Upper lobe of left lung (tissue), 6 donors: Measurements from ENCODE around the gene ENKUR. TPM values are rescaled to one million over a fixed set of nuclear protein-coding genes. Genes with fewer than 3 reads are reported as not detected.

Experiments used
- ATAC-seq, 2 donors: fragments of 200-7000 bp; cut with Tn5 transposase; one replicate each; pipeline ENCODE4 v1.9.1; 2022; ENCODE audit warnings: mild to moderate bottlenecking in 2 of 2, moderate library complexity in 2 of 2; ENCODE audit not compliant: low FRiP score in 2 of 2
- DNase-seq, 2 donors: peaks; one replicate each; pipeline ENCODE4 v3.0.0-alpha.2; 2019 to 2020
- H3K27ac ChIP-seq, 4 donors: fragments of 200-600 bp; sonication (generic); one replicate each; pipeline ENCODE4 v1.5.1; 2016 to 2019
- H3K27me3 ChIP-seq, 4 donors: fragments of 200-600 bp; sonication (generic); one replicate each; pipeline ENCODE4 v1.5.1; 2017 to 2019
- H3K36me3 ChIP-seq, 4 donors: fragments of 200-600 bp; sonication (generic); one replicate each; pipeline ENCODE4 v1.5.1; 2016 to 2019
- H3K4me1 ChIP-seq, 4 donors: fragments of 200-600 bp; sonication (generic); one replicate each; pipeline ENCODE4 v1.5.1; 2018 to 2019
- H3K4me3 ChIP-seq, 4 donors: fragments of 200-600 bp; sonication (generic); one replicate each; pipeline ENCODE4 v1.5.1; 2017 to 2019; ENCODE audit warnings: mild to moderate bottlenecking in 2 of 4, moderate library complexity in 1 of 4
- H3K9me3 ChIP-seq, 4 donors: fragments of 200-600 bp; sonication (generic); one replicate each; pipeline ENCODE4 v1.5.1; 2018 to 2019
- EP300 ChIP-seq, 4 donors: sonication (generic); formaldehyde crosslinking; IDR thresholded peaks; one replicate each; pipeline ENCODE4 v1.5.1; 2017; ENCODE audit warnings: antibody characterized with exemption in 4 of 4, control low read depth in 2 of 4
- POLR2A ChIP-seq, 4 donors: fragments of 450-650 bp; IDR thresholded peaks; one replicate each; pipeline ENCODE4 v1.5.1; 2016 to 2017; ENCODE audit warnings: antibody characterized with exemption in 4 of 4, mild to moderate bottlenecking in 2 of 4
- POLR2AphosphoS5 ChIP-seq, 2 donors: sonication (generic); formaldehyde crosslinking; IDR thresholded peaks; one replicate each; pipeline ENCODE4 v1.5.1; 2017; ENCODE audit warnings: antibody characterized with exemption in 2 of 2
- WGBS, 2 donors: methylation state at CpG; one replicate each; pipeline ENCODE4 v1.1.5; 2017 to 2018; 5-methylcytosine and 5-hydroxymethylcytosine counted together
- total RNA-seq, 6 donors: library from RNA; depleted of rRNA in 4 of 6; stranded (reverse); fragments of >200 nt in 4 of 6; gene quantifications; one replicate each; pipeline versions ENCODE4 v1.1.0 to v1.2.1, GENCODE V29; 2016 to 2021
- TF ChIP-seq, protein P1 (sequence below), 6 experiments: fragments of 450-650 bp in 4 of 6; fragments of 200-600 bp in 2 of 6; sonication (generic) in 2 of 6; IDR thresholded peaks; one replicate each; pipeline ENCODE4 v1.5.1; 2016 to 2019; ENCODE audit warnings: antibody characterized with exemption in 6 of 6
- donor health status: DM: no; HTN: no; CAD: no; lungs with moderate emphysema.
- donor health status: DM: no; HTN: yes; CAD: no; lungs with severe emphysema.

Gene ENKUR
- total RNA-seq, 6 donors from 2014 or later = 0.31 to 18.1 (median 4.0) TPM

DNA sequence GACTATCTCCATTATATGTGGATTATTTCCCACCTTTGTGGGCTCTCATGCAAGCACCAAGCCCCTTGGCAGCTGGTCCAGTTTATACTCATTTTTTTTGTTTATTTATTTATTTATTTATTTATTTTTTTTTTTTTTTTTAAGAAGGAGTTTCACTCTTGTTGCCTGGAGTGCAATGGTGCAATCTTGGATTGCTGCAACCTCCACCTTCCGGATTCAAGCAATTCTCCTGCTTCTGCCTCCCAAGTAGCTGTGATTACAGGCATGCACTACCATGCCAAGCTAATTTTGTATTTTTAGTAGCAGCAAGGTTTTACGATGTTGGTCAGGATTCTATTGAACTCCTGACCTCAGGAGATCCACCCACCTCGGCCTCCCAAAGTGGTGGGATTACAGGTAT, 66.3 kb downstream of the ENKUR start:
- H3K27me3 ChIP-seq = no peaks in the 10 kb centered on the region
- TF ChIP-seq POLR2A (IDR thresholded peaks at IDR 0.05) (no peak), EP300 (IDR thresholded peaks at IDR 0.05) (no peak), POLR2AphosphoS5 (IDR thresholded peaks at IDR 0.05) (no peak)
- TF ChIP-seq, protein P1, sequence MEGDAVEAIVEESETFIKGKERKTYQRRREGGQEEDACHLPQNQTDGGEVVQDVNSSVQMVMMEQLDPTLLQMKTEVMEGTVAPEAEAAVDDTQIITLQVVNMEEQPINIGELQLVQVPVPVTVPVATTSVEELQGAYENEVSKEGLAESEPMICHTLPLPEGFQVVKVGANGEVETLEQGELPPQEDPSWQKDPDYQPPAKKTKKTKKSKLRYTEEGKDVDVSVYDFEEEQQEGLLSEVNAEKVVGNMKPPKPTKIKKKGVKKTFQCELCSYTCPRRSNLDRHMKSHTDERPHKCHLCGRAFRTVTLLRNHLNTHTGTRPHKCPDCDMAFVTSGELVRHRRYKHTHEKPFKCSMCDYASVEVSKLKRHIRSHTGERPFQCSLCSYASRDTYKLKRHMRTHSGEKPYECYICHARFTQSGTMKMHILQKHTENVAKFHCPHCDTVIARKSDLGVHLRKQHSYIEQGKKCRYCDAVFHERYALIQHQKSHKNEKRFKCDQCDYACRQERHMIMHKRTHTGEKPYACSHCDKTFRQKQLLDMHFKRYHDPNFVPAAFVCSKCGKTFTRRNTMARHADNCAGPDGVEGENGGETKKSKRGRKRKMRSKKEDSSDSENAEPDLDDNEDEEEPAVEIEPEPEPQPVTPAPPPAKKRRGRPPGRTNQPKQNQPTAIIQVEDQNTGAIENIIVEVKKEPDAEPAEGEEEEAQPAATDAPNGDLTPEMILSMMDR (IDR thresholded peaks at IDR 0.05) = no peak
- H3K27ac ChIP-seq = no peak overlapping the region
- H3K4me3 ChIP-seq = no peak overlapping the region
- H3K36me3 ChIP-seq = no peaks in the 10 kb centered on the region
- no peaks in the 10 kb centered on the region for H3K9me3 ChIP-seq
- no peak for DNase-seq
- peaks cover 5 to 21% (median 11%) of the 10 kb centered on the region in 4 donors for H3K4me1 ChIP-seq
- ATAC-seq = no peak
- WGBS, 2 donors = 85 to 93% methylated on average over 3 of the region's 3 CpGs

DNA sequence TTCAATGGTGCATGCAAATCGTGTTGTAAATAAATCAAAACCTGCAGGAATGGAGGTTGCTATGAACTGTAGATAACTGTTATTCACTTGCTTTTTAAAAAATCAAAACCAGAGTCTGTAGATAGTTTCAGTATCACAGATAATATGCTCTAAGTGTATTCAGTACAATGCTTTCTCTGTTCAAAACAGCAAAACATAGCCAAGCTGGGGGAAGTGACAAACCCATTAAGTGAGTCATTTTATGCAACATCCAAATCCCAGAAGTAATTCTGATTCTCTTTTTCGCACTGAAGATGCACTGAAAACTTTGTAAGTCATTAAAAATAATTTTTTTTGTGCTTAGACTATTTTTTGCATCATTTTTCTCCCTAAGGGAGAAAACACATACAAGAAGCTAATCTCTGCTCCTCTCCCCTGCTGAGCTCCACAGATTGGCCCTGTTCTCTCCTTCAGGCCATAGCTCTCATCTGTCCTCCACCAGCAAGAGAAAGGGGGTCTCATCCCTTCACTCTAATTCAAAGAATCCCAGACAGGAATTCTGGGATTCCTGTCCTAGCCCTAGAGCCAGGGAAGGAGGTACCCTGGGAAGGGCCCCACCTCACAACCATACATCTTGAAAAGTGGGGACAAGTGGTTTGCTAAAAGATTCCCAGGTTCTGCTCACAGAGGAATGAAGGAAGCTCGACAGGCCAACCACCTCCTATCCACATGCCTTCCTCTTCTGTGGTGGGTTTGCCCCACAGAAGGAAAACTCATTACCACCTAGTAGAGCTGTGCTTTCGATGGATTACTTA, 68.5 kb downstream of the ENKUR start:
- DNase-seq (no peak), ATAC-seq (peak in 1 of 2 donors; percentile 47)
- Histone ChIP-seq H3K27ac (no peak overlapping the region), H3K4me1 (peaks cover 5 to 9% (median 6%) of the 10 kb centered on the region in 4 donors), H3K9me3 (no peaks in the 10 kb centered on the region), H3K36me3 (no peaks in the 10 kb centered on the region), H3K27me3 (no peaks in the 10 kb centered on the region), H3K4me3 (no peak overlapping the region)
- TF ChIP-seq POLR2A (IDR thresholded peaks at IDR 0.05) = no peak
- no peak for TF ChIP-seq POLR2AphosphoS5 (IDR thresholded peaks at IDR 0.05)
- TF ChIP-seq, protein P1 (IDR thresholded peaks at IDR 0.05) = no peak
- TF ChIP-seq EP300 (IDR thresholded peaks at IDR 0.05) = no peak
- WGBS, 2 donors = 75% methylated on average over 4 of the region's 4 CpGs

DNA sequence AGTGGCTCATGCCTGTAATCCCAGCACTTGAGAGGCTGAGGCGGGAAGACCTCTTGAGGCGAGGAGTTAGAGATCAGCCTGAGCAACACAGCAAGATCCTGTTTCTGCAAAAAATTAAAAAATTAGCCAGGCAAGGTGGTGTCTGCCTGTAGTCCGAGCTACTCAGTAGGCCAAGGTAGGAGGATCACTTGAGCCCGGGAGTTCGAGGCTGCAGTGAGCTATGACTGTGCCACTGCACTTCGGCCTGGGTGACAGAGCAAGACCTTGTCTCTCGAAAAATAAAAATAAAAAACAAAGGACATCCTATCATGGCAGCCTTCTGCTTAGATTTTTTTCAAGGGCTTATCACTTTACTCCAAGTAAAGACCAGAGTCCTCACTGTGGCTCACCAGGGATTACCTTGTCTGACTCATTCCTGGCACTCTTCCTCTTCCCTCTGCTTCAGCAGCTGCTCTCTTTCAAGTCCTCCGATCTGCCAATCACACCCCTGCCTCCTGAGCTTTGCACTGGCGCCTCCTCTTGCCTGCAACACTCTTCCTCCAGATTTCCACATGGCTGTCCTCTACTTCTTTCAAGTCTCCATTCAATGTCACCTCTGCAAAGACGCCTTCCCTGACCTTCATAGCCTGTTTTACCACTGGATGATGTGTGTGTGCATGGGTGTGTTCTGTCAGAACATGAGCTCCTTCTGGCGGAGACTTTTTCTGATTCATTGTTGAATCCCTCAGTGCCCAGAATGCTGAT, 71.3 kb downstream of the ENKUR start:
- WGBS, 2 donors = 89 to 91% methylated on average over 10 to 11 of the region's 11 CpGs
- Histone ChIP-seq H3K4me3 (no peak overlapping the region), H3K4me1 (no peaks in the 10 kb centered on the region), H3K27ac (no peak overlapping the region), H3K9me3 (no peaks in the 10 kb centered on the region), H3K27me3 (no peaks in the 10 kb centered on the region), H3K36me3 (no peaks in the 10 kb centered on the region)
- peak in 1 of 2 donors; percentile 66 for ATAC-seq
- TF ChIP-seq, protein P1 (IDR thresholded peaks at IDR 0.05) = no peak
- TF ChIP-seq POLR2A (IDR thresholded peaks at IDR 0.05) (no peak), POLR2AphosphoS5 (IDR thresholded peaks at IDR 0.05) (no peak), EP300 (IDR thresholded peaks at IDR 0.05) (no peak)
- DNase-seq = no peak

DNA sequence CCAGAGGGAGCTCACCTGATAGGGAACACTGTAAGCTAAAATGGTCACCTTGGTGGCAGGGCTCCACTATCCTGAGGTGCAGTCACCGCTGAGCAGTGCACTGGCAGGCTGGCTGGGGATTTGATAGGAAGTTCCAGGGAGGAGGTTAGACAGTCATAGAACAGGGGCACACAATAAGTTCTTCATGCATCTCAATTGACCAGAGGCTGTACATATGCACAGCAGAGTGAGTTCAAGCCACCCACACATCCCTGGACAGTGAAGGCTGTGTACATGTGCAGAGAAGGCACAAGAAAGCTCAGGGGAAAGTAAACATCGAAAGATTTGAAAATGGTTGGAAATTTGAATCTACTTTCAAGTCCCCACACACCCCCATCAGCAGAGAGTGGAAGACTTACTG, 77.4 kb downstream of the ENKUR start:
- whole genome bisulfite sequencing, 2 donors = 97 to 100% methylated on average over 1 to 2 of the region's 2 CpGs
- TF ChIP-seq POLR2A (IDR thresholded peaks at IDR 0.05) (no peak), EP300 (IDR thresholded peaks at IDR 0.05) (no peak), POLR2AphosphoS5 (IDR thresholded peaks at IDR 0.05) (no peak)
- TF ChIP-seq, protein P1 (IDR thresholded peaks at IDR 0.05) = no peak
- Histone ChIP-seq H3K4me1 (no peaks in the 10 kb centered on the region), H3K9me3 (no peaks in the 10 kb centered on the region), H3K4me3 (no peak overlapping the region), H3K27me3 (no peaks in the 10 kb centered on the region), H3K36me3 (no peaks in the 10 kb centered on the region), H3K27ac (no peak overlapping the region)
- DNase-seq (no peak), ATAC-seq (no peak)
